Gastrocnemius medialis (tissue), 4 donors: ENCODE data around the gene FOLR1. TPM values are rescaled to one million over a fixed set of nuclear protein-coding genes. Genes with fewer than 3 reads are reported as not detected.
"Not testable (repeated sequence)": the region's sequence is repeated elsewhere in the genome, so short reads cannot be mapped to it uniquely, and the experiment has no call there.

Experiments
- ATAC-seq, 2 donors: fragments of 150-250 bp; one replicate each; pipeline ENCODE4 v1.9.1; 2016
- DNase-seq, 2 donors: peaks; one replicate each; pipeline ENCODE4 v3.0.0-alpha.2; 2019
- H3K27ac ChIP-seq, 4 donors: fragments of 200-600 bp; sonication (generic); 1 replicate in 1 of 4; 2 replicates in 3 of 4; pipeline ENCODE4 v1.5.1; 2016 to 2018; ENCODE audit warnings: mild to moderate bottlenecking in 2 of 4, moderate library complexity in 1 of 4
- H3K27me3 ChIP-seq, 3 donors: fragments of 200-600 bp; sonication (generic) in 2 of 3; 1 replicate in 1 of 3; 2 replicates in 2 of 3; pipeline versions ENCODE4 v1.5.1 to v1.6.0; 2016 to 2019; ENCODE audit warnings: mild to moderate bottlenecking in 1 of 3, moderate library complexity in 1 of 3
- H3K36me3 ChIP-seq, 2 donors: fragments of 200-600 bp; sonication (generic) in 1 of 2; one replicate each; pipeline ENCODE4 v1.5.1; 2017 to 2018
- H3K4me1 ChIP-seq, 2 donors: fragments of 200-600 bp; sonication (generic) in 1 of 2; one replicate each; pipeline ENCODE4 v1.5.1; 2016 to 2017; ENCODE audit warnings: mild to moderate bottlenecking in 2 of 2
- H3K4me3 ChIP-seq, 4 donors: fragments of 200-600 bp; sonication (generic) in 3 of 4; 1 replicate in 1 of 4; 2 replicates in 3 of 4; pipeline ENCODE4 v1.5.1; 2016 to 2019; ENCODE audit warnings: mild to moderate bottlenecking in 2 of 4
- H3K9me3 ChIP-seq, 3 donors: fragments of 200-600 bp; sonication (generic) in 2 of 3; 1 replicate in 1 of 3; 2 replicates in 2 of 3; pipeline ENCODE4 v1.5.1; 2016 to 2019
- POLR2A ChIP-seq, 2 donors: fragments of 450-650 bp; IDR thresholded peaks; one replicate each; pipeline ENCODE4 v1.6.1; 2017; ENCODE audit warnings: antibody characterized with exemption in 2 of 2, mild to moderate bottlenecking in 2 of 2, moderate library complexity in 2 of 2
- in situ Hi-C, 4 donors: fragments of 200-750 bp; cut with MboI; loops; one replicate each; pipeline versions ENCODE4 v1.15.0 to v1.8.0; 2017; ENCODE audit warnings: low sequenced_read_pairs in 4 of 4
- intact Hi-C: fragments of 100-400 bp; cut with DNase I; formaldehyde crosslinking; loops from one replicate; pipeline ENCODE4 v1.15.1; 2023; ENCODE audit warnings: low total_unique reads
- total RNA-seq, 4 donors: library from RNA; depleted of rRNA; stranded (reverse); fragments of >200 nt; gene quantifications; one replicate each; pipeline versions ENCODE4 v1.1.0 to v1.2.3, GENCODE V29; 2016
- TF ChIP-seq, protein P1 (sequence below), 5 experiments: fragments of 450-650 bp in 3 of 5; fragments of 200-600 bp in 2 of 5; sonication (generic) in 2 of 5; IDR thresholded peaks in 4 of 5; conservative IDR thresholded peaks in 1 of 5; 1 replicate in 4 of 5; 2 replicates in 1 of 5; pipeline ENCODE4 v1.5.1; 2016 to 2019; ENCODE audit warnings: antibody characterized with exemption in 5 of 5, mild to moderate bottlenecking in 3 of 5, moderate library complexity in 3 of 5

The FOLR1 gene
- total RNA-seq, 4 donors from 2014 or later, result not detected

- ATAC-seq, H3K27me3 ChIP-seq, in situ Hi-C loops, H3K36me3 ChIP-seq, H3K4me1 ChIP-seq, H3K27ac ChIP-seq, H3K4me3 ChIP-seq, intact Hi-C loops, H3K9me3 ChIP-seq, DNase-seq: not testable (repeated sequence)
These were observed 22.2 kb upstream of the FOLR1 start for GRCh38 chr11:72169754-72170153.

DNA sequence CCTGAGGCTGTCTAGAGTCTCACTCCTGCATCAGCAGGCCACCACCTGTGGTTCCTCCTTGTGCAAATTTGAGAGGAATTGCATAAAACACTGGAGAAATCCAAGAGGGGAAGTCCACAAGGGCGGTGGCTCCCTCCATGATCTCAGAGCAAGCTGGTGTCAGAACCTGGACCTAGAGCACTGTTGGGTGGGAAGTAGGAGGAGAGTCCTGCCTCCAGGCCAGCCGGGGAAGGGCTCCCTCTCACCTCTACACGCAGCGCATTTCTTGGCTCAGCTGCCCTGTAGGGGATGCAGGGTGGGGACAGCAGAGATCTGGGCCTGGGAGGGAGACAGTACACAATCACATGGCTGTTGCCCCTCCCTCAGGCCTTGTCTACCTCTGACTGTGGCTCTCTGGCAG lies 19.9 kb upstream of the FOLR1 start:
- H3K4me3 ChIP-seq, in situ Hi-C loops, ATAC-seq: not testable (repeated sequence)

DNA sequence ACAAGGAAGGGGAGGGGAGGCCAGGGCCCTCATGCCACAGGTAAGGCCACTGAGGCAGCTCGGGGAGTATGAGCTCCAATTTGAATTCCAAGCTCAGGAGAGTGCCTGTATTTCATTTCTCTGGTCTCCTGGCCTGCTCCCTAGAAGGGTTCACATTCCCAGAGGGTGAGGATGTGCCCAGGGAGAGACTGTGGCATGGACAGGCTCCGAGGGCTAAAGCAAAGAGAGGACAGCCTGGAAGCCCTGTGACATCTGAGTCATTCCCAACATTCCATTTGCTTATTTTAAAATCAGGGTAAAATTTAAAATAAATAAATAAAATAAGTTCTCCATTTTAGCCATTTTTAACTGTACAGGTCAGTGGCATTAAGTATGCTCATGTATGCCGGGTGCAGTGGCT lies 18.6 kb upstream of the FOLR1 start:
- H3K9me3 ChIP-seq, result no peaks in the 10 kb centered on the region
- no peak overlapping the region for H3K27ac ChIP-seq
- intact Hi-C loops (no loop called here), in situ Hi-C loops (no loop called here)
- H3K4me1 ChIP-seq, result no peaks in the 10 kb centered on the region
- DNase-seq, result no peak
- H3K36me3 ChIP-seq, result no peaks in the 10 kb centered on the region
- no peak overlapping the region for H3K4me3 ChIP-seq
- no peak for TF ChIP-seq POLR2A (IDR thresholded peaks at IDR 0.05)
- TF ChIP-seq, protein P1, sequence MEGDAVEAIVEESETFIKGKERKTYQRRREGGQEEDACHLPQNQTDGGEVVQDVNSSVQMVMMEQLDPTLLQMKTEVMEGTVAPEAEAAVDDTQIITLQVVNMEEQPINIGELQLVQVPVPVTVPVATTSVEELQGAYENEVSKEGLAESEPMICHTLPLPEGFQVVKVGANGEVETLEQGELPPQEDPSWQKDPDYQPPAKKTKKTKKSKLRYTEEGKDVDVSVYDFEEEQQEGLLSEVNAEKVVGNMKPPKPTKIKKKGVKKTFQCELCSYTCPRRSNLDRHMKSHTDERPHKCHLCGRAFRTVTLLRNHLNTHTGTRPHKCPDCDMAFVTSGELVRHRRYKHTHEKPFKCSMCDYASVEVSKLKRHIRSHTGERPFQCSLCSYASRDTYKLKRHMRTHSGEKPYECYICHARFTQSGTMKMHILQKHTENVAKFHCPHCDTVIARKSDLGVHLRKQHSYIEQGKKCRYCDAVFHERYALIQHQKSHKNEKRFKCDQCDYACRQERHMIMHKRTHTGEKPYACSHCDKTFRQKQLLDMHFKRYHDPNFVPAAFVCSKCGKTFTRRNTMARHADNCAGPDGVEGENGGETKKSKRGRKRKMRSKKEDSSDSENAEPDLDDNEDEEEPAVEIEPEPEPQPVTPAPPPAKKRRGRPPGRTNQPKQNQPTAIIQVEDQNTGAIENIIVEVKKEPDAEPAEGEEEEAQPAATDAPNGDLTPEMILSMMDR (IDR thresholded peaks at IDR 0.05 in 4 of 5, conservative IDR thresholded peaks at IDR 0.05 in 1 of 5), result no peak
- no peak for ATAC-seq
- H3K27me3 ChIP-seq, result no peaks in the 10 kb centered on the region

More for the DNA sequence above, 19.9 kb upstream of the FOLR1 start:
- H3K4me1 ChIP-seq, H3K36me3 ChIP-seq, DNase-seq, H3K27me3 ChIP-seq, H3K9me3 ChIP-seq, intact Hi-C loops, H3K27ac ChIP-seq: not testable (repeated sequence)

DNA sequence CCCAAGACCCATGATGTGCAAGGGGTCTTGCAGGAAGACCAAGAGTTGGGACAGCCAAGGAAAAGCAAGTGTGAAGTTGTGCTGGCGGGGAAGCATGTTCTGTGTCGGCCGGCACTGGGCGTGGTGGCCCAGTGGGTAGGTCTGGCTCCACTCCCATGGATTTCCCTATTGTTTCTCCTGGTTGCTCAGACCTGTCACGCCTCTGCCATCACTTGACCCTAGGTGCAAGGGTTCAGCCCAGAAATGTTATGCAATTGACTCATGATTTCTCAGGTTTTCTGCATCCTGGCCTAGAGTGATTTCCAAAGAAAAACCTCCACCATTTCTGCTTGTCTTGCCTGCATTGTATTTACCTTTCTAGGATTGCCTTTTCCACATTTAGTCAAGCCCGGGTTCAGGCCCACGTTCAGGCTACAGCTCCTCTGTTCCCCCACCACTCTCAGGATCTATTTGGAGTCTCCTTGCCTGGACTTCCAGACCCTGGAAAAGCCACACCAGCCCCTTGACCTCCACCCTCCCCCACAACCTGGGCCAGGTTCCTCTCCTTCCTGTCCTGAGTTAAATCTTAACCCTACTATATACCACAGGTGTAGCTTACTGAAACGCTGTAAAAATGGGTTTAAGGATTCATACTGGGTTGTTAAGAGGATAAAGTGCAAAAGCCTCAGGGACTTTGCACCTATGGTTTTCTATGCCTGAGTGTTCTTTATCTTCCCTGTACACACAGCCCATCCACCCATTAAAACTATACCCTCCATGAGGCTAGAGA lies 17.5 kb upstream of the FOLR1 start:
- in situ Hi-C loops (no loop called here), intact Hi-C loops (no loop called here)
- TF ChIP-seq POLR2A (IDR thresholded peaks at IDR 0.05), result no peak
- TF ChIP-seq, protein P1 (IDR thresholded peaks at IDR 0.05 in 4 of 5, conservative IDR thresholded peaks at IDR 0.05 in 1 of 5), result no peak
- ATAC-seq (no peak), DNase-seq (no peak)
- Histone ChIP-seq H3K4me1 (no peaks in the 10 kb centered on the region), H3K36me3 (no peaks in the 10 kb centered on the region), H3K27ac (no peak overlapping the region), H3K27me3 (no peaks in the 10 kb centered on the region), H3K4me3 (no peak overlapping the region), H3K9me3 (no peaks in the 10 kb centered on the region)

DNA sequence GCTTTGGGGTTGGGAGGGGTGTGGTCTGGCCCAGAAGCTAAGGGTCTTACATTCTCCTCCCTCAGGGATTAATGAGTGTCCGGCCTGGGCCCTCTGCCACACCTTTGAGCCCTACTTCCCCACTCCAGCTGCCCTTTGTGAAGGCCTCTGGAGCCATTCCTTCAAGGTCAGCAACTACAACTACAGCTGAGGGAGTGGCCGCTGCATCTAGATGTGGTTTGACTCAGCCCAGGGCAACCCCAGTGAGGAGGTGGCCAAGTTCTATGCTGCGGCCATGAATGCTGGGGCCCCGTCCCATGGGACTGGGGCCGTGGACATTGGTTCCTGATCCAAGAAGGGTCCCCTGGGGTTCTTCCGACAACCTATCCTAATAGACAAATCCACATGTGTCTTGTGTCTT lies 14.3 kb upstream of the FOLR1 start:
- Histone ChIP-seq H3K4me1 (no peaks in the 10 kb centered on the region), H3K9me3 (no peaks in the 10 kb centered on the region), H3K36me3 (no peaks in the 10 kb centered on the region), H3K27me3 (no peaks in the 10 kb centered on the region), H3K27ac (no peak overlapping the region), H3K4me3 (no peak overlapping the region)
- TF ChIP-seq POLR2A (IDR thresholded peaks at IDR 0.05), result no peak
- TF ChIP-seq, protein P1 (IDR thresholded peaks at IDR 0.05 in 4 of 5, conservative IDR thresholded peaks at IDR 0.05 in 1 of 5), result no peak
- in situ Hi-C loops, result no loop called here
- intact Hi-C loops, result no loop called here
- DNase-seq (no peak), ATAC-seq (no peak)
